Mesenchymal stem cell (in vitro differentiated cells and primary cell): ENCODE data around the gene TMEM119.
A peak's percentile ranks its signal among the peaks of the same experiment; 100 is the strongest.

Experiments used
- DNase-seq: peaks from one replicate; pipeline ENCODE4 v3.0.0-alpha.2; 2013
- H2AFZ ChIP-seq: one replicate; pipeline ENCODE4 v1.6.1; 2013; ENCODE audit warnings: low read depth, mild to moderate bottlenecking, control low read depth, inconsistent platforms, low read length, moderate library complexity
- H2AK5ac ChIP-seq: 2 replicates; pipeline ENCODE4 v1.6.1; 2013; ENCODE audit warnings: low read length, moderate library complexity, mild to moderate bottlenecking, inconsistent platforms; ENCODE audit not compliant: severe bottlenecking
- H2BK120ac ChIP-seq: one replicate; pipeline ENCODE4 v1.6.1; 2013; ENCODE audit warnings: low read depth, mild to moderate bottlenecking, inconsistent platforms, low read length, moderate library complexity
- H2BK12ac ChIP-seq, 2 experiments: one replicate each; pipeline ENCODE4 v1.6.1; 2013; ENCODE audit warnings: inconsistent platforms in 2 of 2, low read length in 2 of 2, mild to moderate bottlenecking in 2 of 2, moderate library complexity in 2 of 2, control low read depth in 1 of 2
- H2BK15ac ChIP-seq: one replicate; pipeline ENCODE4 v1.6.1; 2013; ENCODE audit warnings: mild to moderate bottlenecking, low read depth, inconsistent platforms; ENCODE audit not compliant: poor library complexity, severe bottlenecking
- H2BK5ac ChIP-seq: 2 replicates; pipeline ENCODE4 v1.6.1; 2013; ENCODE audit warnings: low read depth, mild to moderate bottlenecking, low read length, control low read depth, inconsistent platforms; ENCODE audit not compliant: poor library complexity, severe bottlenecking
- H3K14ac ChIP-seq, 2 experiments: one replicate each; pipeline ENCODE4 v1.6.1; 2013; ENCODE audit warnings: inconsistent platforms in 2 of 2, low read length in 2 of 2, control low read depth in 1 of 2, mild to moderate bottlenecking in 1 of 2, moderate library complexity in 1 of 2
- H3K18ac ChIP-seq, 2 experiments: one replicate each; pipeline ENCODE4 v1.6.1; 2013; ENCODE audit warnings: inconsistent platforms in 2 of 2, low read length in 2 of 2, control low read depth in 1 of 2, low read depth in 1 of 2, mild to moderate bottlenecking in 1 of 2
- H3K23ac ChIP-seq, 2 experiments: one replicate each; pipeline ENCODE4 v1.6.1; 2013; ENCODE audit warnings: inconsistent platforms in 2 of 2, low read length in 2 of 2, mild to moderate bottlenecking in 2 of 2, moderate library complexity in 2 of 2, control low read depth in 1 of 2
- H3K27ac ChIP-seq: 2 replicates; pipeline ENCODE4 v1.5.1; 2013; ENCODE audit warnings: mild to moderate bottlenecking, moderate library complexity, low read length, control low read depth, inconsistent platforms; ENCODE audit not compliant: poor library complexity, severe bottlenecking
- H3K27me3 ChIP-seq, 2 experiments: 2 replicates each; pipeline versions ENCODE4 v1.6.1 to v1.7.0; 2013; ENCODE audit warnings: low read length in 2 of 2, mild to moderate bottlenecking in 2 of 2, moderate library complexity in 2 of 2, control low read depth in 1 of 2, inconsistent platforms in 1 of 2; ENCODE audit not compliant: control insufficient read depth in 1 of 2, insufficient read depth in 1 of 2
- H3K36me3 ChIP-seq, 2 experiments: 2 replicates each; pipeline versions ENCODE4 v1.6.1 to v1.7.0; 2013; ENCODE audit warnings: low read length in 2 of 2, control low read depth in 1 of 2, inconsistent platforms in 1 of 2, low read depth in 1 of 2, mild to moderate bottlenecking in 1 of 2; ENCODE audit not compliant: insufficient read depth in 2 of 2, control insufficient read depth in 1 of 2
- H3K4ac ChIP-seq, 2 experiments: one replicate each; pipeline ENCODE4 v1.6.1; 2013; ENCODE audit warnings: inconsistent platforms in 2 of 2, low read length in 2 of 2, mild to moderate bottlenecking in 2 of 2, moderate library complexity in 2 of 2, control low read depth in 1 of 2, low read depth in 1 of 2
- H3K4me1 ChIP-seq: 2 replicates; pipeline ENCODE4 v1.6.1; 2013; ENCODE audit warnings: low read depth, low read length, control low read depth; ENCODE audit not compliant: control insufficient read depth, insufficient read depth
- H3K4me2 ChIP-seq: 2 replicates; pipeline ENCODE4 v1.6.1; 2013; ENCODE audit warnings: low read length, mild to moderate bottlenecking, inconsistent platforms; ENCODE audit not compliant: poor library complexity, severe bottlenecking
- H3K4me3 ChIP-seq, 2 experiments: 2 replicates each; pipeline versions ENCODE4 v1.5.1 to v1.7.0; 2013; ENCODE audit warnings: low read length in 2 of 2, mild to moderate bottlenecking in 2 of 2, control low read depth in 1 of 2, low read depth in 1 of 2; ENCODE audit not compliant: insufficient read depth in 1 of 2
- H3K79me1 ChIP-seq: replicated peaks from 2 replicates; pipeline ENCODE4 v1.6.1; 2013; ENCODE audit warnings: mild to moderate bottlenecking, control low read depth, low read length, inconsistent platforms; ENCODE audit not compliant: poor library complexity, severe bottlenecking
- H3K9ac ChIP-seq: 2 replicates; pipeline ENCODE4 v1.7.0; 2013; ENCODE audit warnings: mild to moderate bottlenecking, low read length, moderate library complexity
- H3K9me3 ChIP-seq: 2 replicates; pipeline ENCODE4 v1.7.0; 2013; ENCODE audit warnings: mild to moderate bottlenecking, low read length; ENCODE audit not compliant: control insufficient read depth
- H4K8ac ChIP-seq: one replicate; pipeline ENCODE4 v1.6.1; 2013; ENCODE audit warnings: inconsistent platforms, mild to moderate bottlenecking, low read length, moderate library complexity
- H4K91ac ChIP-seq: one replicate; pipeline ENCODE4 v1.6.1; 2013; ENCODE audit warnings: mild to moderate bottlenecking, low read length, inconsistent platforms
- WGBS: methylation state at CpG from one replicate; pipeline ENCODE4 v1.1.7; 2013; ENCODE audit warnings: mixed read lengths; 5-methylcytosine and 5-hydroxymethylcytosine counted together

Gene TMEM119

DNA sequence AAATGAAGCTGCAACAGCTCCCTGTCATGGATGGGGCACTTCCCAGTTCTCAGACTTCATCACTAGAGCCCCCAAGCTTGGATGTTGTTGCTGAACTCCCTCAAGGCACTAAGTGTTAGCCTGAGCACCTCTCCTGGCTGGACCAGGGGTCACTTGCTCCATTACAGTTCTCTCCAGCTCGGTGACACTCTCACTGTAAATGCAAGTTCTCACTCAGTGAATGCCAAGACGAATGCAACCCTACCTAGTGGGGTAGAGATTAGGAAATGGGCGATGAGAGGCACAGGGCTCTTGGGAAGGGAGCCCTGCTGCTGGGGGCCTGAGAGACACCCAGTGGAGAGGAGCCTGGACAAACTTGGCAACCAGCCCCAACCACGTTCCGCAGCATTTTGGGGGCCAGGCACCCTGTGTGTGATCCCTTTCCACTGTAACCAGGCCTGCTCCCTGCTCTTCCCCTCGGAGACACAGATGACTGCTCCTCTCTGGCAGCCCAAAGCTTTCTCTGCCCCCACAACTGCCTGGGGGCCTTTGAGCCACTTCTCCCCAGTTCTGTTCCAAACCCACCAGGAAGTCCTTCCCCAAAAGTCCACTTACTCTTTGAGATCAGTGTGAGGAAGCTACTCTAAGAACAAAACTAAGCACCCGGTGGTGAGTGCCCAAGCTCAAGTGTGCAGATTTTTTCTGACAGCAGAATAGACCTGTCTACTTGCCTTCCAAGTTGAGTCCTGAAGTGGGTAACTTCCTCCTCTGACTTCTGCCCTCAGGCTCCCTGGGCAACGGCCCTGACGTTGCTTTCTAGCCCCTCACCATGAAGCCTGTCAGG lies 43.8 kb upstream of the TMEM119 start:
- H3K4me3 ChIP-seq: no peak overlapping the region
- WGBS: 94% methylated on average over 9 of the region's 9 CpGs
- DNase-seq: no peak

DNA sequence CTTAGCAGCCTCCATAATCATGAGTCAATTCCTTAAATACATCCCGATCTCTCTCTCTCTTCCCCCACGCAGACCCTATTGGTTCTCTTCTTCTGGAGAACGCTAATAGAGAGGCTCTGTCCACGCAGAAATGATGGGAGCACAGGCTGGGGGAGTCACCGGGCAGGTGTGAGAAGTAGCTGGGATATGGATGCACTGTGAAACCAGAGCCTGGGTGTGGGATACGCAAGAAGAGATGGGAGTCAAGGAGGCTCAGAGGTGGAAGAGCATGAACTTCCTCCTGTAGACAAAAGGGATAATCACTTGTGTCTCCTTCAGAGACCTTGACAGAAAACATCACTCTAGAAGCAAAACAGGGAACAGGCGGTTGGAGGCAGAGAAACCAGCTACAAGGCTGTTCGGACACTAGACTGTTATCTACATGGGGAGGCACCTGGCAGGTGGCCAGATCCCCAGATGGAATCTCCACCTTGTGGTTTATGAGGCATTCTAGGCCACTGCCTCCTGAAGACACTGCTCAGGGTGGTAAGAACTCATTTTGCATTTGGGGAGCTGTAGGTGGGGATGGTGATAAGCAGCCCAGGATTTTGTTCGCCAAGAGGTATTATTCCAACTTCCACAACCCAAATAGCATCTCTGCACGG lies 43.0 kb upstream of the TMEM119 start:
- no peak overlapping the region for H2BK5ac ChIP-seq
- no peak overlapping the region for H2BK120ac ChIP-seq
- no peak overlapping the region for H2AK5ac ChIP-seq
- 93% methylated on average over 10 of the region's 10 CpGs for WGBS
- H2AFZ ChIP-seq: no peak overlapping the region
- H3K36me3 ChIP-seq: peaks cover 24 to 42% of the 10 kb centered on the region in 2 experiments
- no peaks in the 10 kb centered on the region for H3K9me3 ChIP-seq
- H3K27ac ChIP-seq: no peak overlapping the region
- H3K4me3 ChIP-seq: no peak overlapping the region
- no peak overlapping the region for H4K91ac ChIP-seq
- no peak overlapping the region for H2BK12ac ChIP-seq
- no peak overlapping the region for H3K4me2 ChIP-seq
- H3K79me1 ChIP-seq: peaks cover 22% of the 10 kb centered on the region
- no peak overlapping the region for H2BK15ac ChIP-seq
- H3K9ac ChIP-seq: no peak overlapping the region
- DNase-seq: no peak
- H4K8ac ChIP-seq: no peak overlapping the region
- H3K23ac ChIP-seq: no peak overlapping the region
- no peaks in the 10 kb centered on the region for H3K27me3 ChIP-seq
- no peak overlapping the region for H3K4ac ChIP-seq
- no peak overlapping the region for H3K18ac ChIP-seq
- H3K4me1 ChIP-seq: peaks cover 31% of the 10 kb centered on the region
- no peak overlapping the region for H3K14ac ChIP-seq

More for the DNA sequence above, 43.8 kb upstream of the TMEM119 start:
- Histone ChIP-seq H3K9ac (no peak overlapping the region), H3K27me3 (no peaks in the 10 kb centered on the region), H2BK12ac (no peak overlapping the region), H3K4me2 (no peak overlapping the region), H4K8ac (no peak overlapping the region), H3K36me3 (peaks cover 31 to 46% of the 10 kb centered on the region in 2 experiments), H2BK5ac (no peak overlapping the region), H3K14ac (no peak overlapping the region), H3K23ac (no peak overlapping the region), H2AK5ac (no peak overlapping the region), H3K9me3 (no peaks in the 10 kb centered on the region), H3K4ac (no peak overlapping the region), H2BK15ac (no peak overlapping the region), H2AFZ (no peak overlapping the region), H2BK120ac (no peak overlapping the region), H4K91ac (no peak overlapping the region), H3K27ac (no peak overlapping the region), H3K4me1 (peaks cover 30% of the 10 kb centered on the region), H3K79me1 (peaks cover 26% of the 10 kb centered on the region), H3K18ac (peak overlapping the region in 1 of 2 experiments; percentile 28)

GRCh38 chr12:108638997-108639822 lies 41.3 kb upstream of the TMEM119 start:
- H4K91ac ChIP-seq: no peak overlapping the region
- H4K8ac ChIP-seq: no peak overlapping the region
- no peak overlapping the region for H2BK5ac ChIP-seq
- H2AK5ac ChIP-seq: peak overlapping the region; percentile 13
- no peak overlapping the region for H3K23ac ChIP-seq
- no peaks in the 10 kb centered on the region for H3K9me3 ChIP-seq
- H3K4me2 ChIP-seq: no peak overlapping the region
- peak overlapping the region in 1 of 2 experiments; percentile 47 for H2BK12ac ChIP-seq
- H3K27ac ChIP-seq: no peak overlapping the region
- WGBS: 95% methylated on average over 11 of the region's 11 CpGs
- no peak overlapping the region for H3K4ac ChIP-seq
- H3K27me3 ChIP-seq: no peaks in the 10 kb centered on the region
- H3K4me1 ChIP-seq: peaks cover 39% of the 10 kb centered on the region
- no peak overlapping the region for H3K4me3 ChIP-seq
- H2BK120ac ChIP-seq: no peak overlapping the region
- H3K79me1 ChIP-seq: peaks cover 13% of the 10 kb centered on the region
- peaks cover 7 to 29% of the 10 kb centered on the region in 2 experiments for H3K36me3 ChIP-seq
- H2BK15ac ChIP-seq: no peak overlapping the region
- no peak overlapping the region for H3K18ac ChIP-seq
- no peak overlapping the region for H2AFZ ChIP-seq
- H3K9ac ChIP-seq: peak overlapping the region; percentile 64
- no peak for DNase-seq
- H3K14ac ChIP-seq: no peak overlapping the region
